NB4 (cell line): ENCODE measurements around the gene COPB2.

Source experiments
- MAX ChIP-seq: IDR thresholded peaks from 2 replicates; pipeline ENCODE4 v1.6.1; 2011; ENCODE audit warnings: low read depth, low read length
- MYC ChIP-seq: IDR thresholded peaks from 2 replicates; pipeline ENCODE4 v1.6.1; 2011; ENCODE audit warnings: low read depth, low read length
- POLR2A ChIP-seq: IDR thresholded peaks from 2 replicates; pipeline ENCODE4 v1.6.1; 2011; ENCODE audit warnings: mild to moderate bottlenecking; ENCODE audit not compliant: insufficient read length; ENCODE audit errors: extremely low read depth
- TF ChIP-seq, protein P1 (sequence below): IDR thresholded peaks from one replicate; pipeline ENCODE4 v1.5.1; 2012; ENCODE audit warnings: low read depth, low read length

DNA sequence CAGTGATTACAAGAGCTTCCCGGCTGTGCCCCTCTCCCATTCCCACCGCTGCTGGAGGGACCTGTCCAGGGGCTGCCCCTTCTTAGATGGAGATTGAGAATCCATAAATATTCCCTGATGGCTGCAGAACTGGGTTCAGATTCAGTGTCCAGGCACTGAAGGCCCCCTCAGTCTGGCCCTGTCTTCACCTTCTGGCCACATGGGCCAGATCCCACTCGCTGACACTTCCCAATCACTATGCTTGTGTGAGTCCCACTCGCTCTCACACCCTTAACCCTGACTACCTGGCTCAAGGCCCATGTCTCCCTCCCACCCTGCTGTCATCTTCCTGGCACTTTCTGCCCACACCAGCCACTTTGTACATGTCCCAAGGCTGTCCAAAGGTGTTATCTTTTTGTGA lies 61.1 kb downstream of the COPB2 start:
- TF ChIP-seq, protein P1, sequence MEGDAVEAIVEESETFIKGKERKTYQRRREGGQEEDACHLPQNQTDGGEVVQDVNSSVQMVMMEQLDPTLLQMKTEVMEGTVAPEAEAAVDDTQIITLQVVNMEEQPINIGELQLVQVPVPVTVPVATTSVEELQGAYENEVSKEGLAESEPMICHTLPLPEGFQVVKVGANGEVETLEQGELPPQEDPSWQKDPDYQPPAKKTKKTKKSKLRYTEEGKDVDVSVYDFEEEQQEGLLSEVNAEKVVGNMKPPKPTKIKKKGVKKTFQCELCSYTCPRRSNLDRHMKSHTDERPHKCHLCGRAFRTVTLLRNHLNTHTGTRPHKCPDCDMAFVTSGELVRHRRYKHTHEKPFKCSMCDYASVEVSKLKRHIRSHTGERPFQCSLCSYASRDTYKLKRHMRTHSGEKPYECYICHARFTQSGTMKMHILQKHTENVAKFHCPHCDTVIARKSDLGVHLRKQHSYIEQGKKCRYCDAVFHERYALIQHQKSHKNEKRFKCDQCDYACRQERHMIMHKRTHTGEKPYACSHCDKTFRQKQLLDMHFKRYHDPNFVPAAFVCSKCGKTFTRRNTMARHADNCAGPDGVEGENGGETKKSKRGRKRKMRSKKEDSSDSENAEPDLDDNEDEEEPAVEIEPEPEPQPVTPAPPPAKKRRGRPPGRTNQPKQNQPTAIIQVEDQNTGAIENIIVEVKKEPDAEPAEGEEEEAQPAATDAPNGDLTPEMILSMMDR: no peak
- TF ChIP-seq POLR2A (no peak), MAX (no peak), MYC (no peak)
